ENCODE data around the gene RASSF1. TPM values are rescaled to one million over a fixed set of nuclear protein-coding genes. Genes with fewer than 3 reads are reported as not detected.

RASSF1 gene
- total and polyA plus RNA-seq, 10 of the 15 experiments (the other 5 are each of a cell fraction or from before 2014, with no cell fraction given), result 4.4 to 59.6 (median 37.2) TPM

- ChIA-PET SMC1A (ENCODE audit: uncharacterized antibody, unreplicated experiment) (no interaction called here), RAD21 (ENCODE audit: unreplicated experiment) (interaction anchor here (0.9 to 1.2 kb wide), 3 partner anchors 27 to 39 kb away, joined by 3 read pairs; no protein-coding TSS in a partner anchor), CTCF (interaction anchor here (3.2 to 3.5 kb wide), 2 partner anchors 27 to 37 kb away, joined by 10 to 22 read pairs; no protein-coding TSS in a partner anchor), POLR2A (interaction anchor here (2.7 kb wide), 1 partner anchor 53 kb away, joined by 11 read pairs; the partner anchor contains the start of genes CYB561D2 and NPRL2)
- Histone ChIP-seq H3K27me3 (replicated peaks in 1 of 2; ENCODE audit: control insufficient read depth in 2 of 2, insufficient read depth in 2 of 2, low read length in 1 of 2) (no peaks in the 10 kb centered on the region), H4K20me1 (ENCODE audit: control insufficient read depth, insufficient read depth) (no peaks in the 10 kb centered on the region), H3K4me3 (no peak overlapping the region), H3K27ac (ENCODE audit: control insufficient read depth, insufficient read depth) (no peak overlapping the region), H3K9me3 (replicated peaks; ENCODE audit: control insufficient read depth, insufficient read depth, low read length) (no peaks in the 10 kb centered on the region), H3K9ac (ENCODE audit: control insufficient read depth, insufficient read depth, low read length) (no peak overlapping the region), H3K4me1 (ENCODE audit: control insufficient read depth, insufficient read depth, low read length) (peaks cover 4% of the 10 kb centered on the region), H3K4me2 (ENCODE audit: control insufficient read depth, insufficient read depth) (no peak overlapping the region; the same call in 1 of the 2 replicates), H2AFZ (ENCODE audit: control insufficient read depth, low read depth, low read length) (no peak overlapping the region), H3K79me2 (ENCODE audit: control insufficient read depth, insufficient read depth, low read length) (peaks cover 2% of the 10 kb centered on the region; the same call in 1 of the 2 replicates), H3K36me3 (ENCODE audit: control insufficient read depth in 2 of 2, insufficient read depth in 2 of 2, low read length in 1 of 2) (no peaks in the 10 kb centered on the region)
- intact Hi-C loops (cut with micrococcal nuclease; ENCODE audit: unreplicated experiment), result loop anchor here (5.0 kb wide), 1 partner anchor 40 kb away; no protein-coding TSS in a partner anchor
- DNase-seq (ENCODE audit: low read depth, low spot score) (no peak), FAIRE-seq (no peak), ATAC-seq (no peak)
- WGBS (ENCODE audit: insufficient coverage, insufficient replicate concordance, low lambda C conversion rate, missing lambda C conversion rate), result 100% methylated on average over 2 of the region's 2 CpGs
- BruUV-seq (replicated peaks), result no TSS peak
- in situ Hi-C loops (cut with MboI), result no loop called here
- no peak for TF ChIP-seq IKZF2 (IDR thresholded peaks at IDR 0.05)
These were observed 43.3 kb downstream of the RASSF1 start for GRCh38 chr3:50297384-50297775.

GRCh38 chr3:50296721-50297383, 43.8 kb downstream of the RASSF1 start:
- H4K20me1 ChIP-seq (ENCODE audit: control insufficient read depth, insufficient read depth), result no peaks in the 10 kb centered on the region
- FAIRE-seq, result no peak
- no peak overlapping the region for H3K4me2 ChIP-seq (ENCODE audit: control insufficient read depth, insufficient read depth)
- in situ Hi-C loops (cut with MboI) (no loop called here), intact Hi-C loops (cut with micrococcal nuclease; ENCODE audit: unreplicated experiment) (loop anchor here (5.0 kb wide), 1 partner anchor 40 kb away; no protein-coding TSS in a partner anchor)
- ATAC-seq, result no peak
- H3K4me1 ChIP-seq (ENCODE audit: control insufficient read depth, insufficient read depth, low read length), result peaks cover 4% of the 10 kb centered on the region
- no peak for DNase-seq (ENCODE audit: low read depth, low spot score)
- H3K4me3 ChIP-seq, result no peak overlapping the region
- no TSS peak for BruUV-seq (replicated peaks)
- no peak overlapping the region for H3K9ac ChIP-seq (ENCODE audit: control insufficient read depth, insufficient read depth, low read length)
- ChIA-PET CTCF (interaction anchor here (3.2 to 3.5 kb wide), 2 partner anchors 28 to 37 kb away, joined by 10 to 22 read pairs; no protein-coding TSS in a partner anchor), RAD21 (ENCODE audit: unreplicated experiment) (interaction anchor here (0.9 to 1.2 kb wide), 2 partner anchors 35 to 40 kb away, joined by 3 read pairs; no protein-coding TSS in a partner anchor), SMC1A (ENCODE audit: uncharacterized antibody, unreplicated experiment) (no interaction called here), POLR2A (no interaction called here)
- H3K9me3 ChIP-seq (replicated peaks; ENCODE audit: control insufficient read depth, insufficient read depth, low read length), result no peaks in the 10 kb centered on the region
- no peak overlapping the region for H2AFZ ChIP-seq (ENCODE audit: control insufficient read depth, low read depth, low read length)
- no peaks in the 10 kb centered on the region for H3K36me3 ChIP-seq (ENCODE audit: control insufficient read depth in 2 of 2, insufficient read depth in 2 of 2, low read length in 1 of 2)
- peaks cover 5% of the 10 kb centered on the region for H3K79me2 ChIP-seq (ENCODE audit: control insufficient read depth, insufficient read depth, low read length)
- WGBS (ENCODE audit: insufficient coverage, insufficient replicate concordance, low lambda C conversion rate, missing lambda C conversion rate), result 82% methylated on average over 18 of the region's 18 CpGs
- no peaks in the 10 kb centered on the region for H3K27me3 ChIP-seq (replicated peaks in 1 of 2; ENCODE audit: control insufficient read depth in 2 of 2, insufficient read depth in 2 of 2, low read length in 1 of 2)
- no peak overlapping the region for H3K27ac ChIP-seq (ENCODE audit: control insufficient read depth, insufficient read depth)
- TF ChIP-seq SIX5 (IDR thresholded peaks at IDR 0.05; ENCODE audit: low read depth, low read length, severe bottlenecking) (no peak), REST (IDR thresholded peaks at IDR 0.05; ENCODE audit: low read depth, low read length) (no peak), RAD21 (IDR thresholded peaks at IDR 0.05; ENCODE audit: insufficient read depth, low read depth, low read length) (no peak), NRF1 (conservative IDR thresholded peaks at IDR 0.05; ENCODE audit: low read depth, low read length) (no peak), E4F1 (IDR thresholded peaks at IDR 0.05; ENCODE audit: borderline replicate concordance, partially characterized antibody) (no peak), ATF7 (IDR thresholded peaks at IDR 0.05; ENCODE audit: low read depth) (no peak), EED (IDR thresholded peaks at IDR 0.05; ENCODE audit: low read depth) (no peak), MTA2 (IDR thresholded peaks at IDR 0.05; ENCODE audit: low read depth) (no peak), IKZF2 (IDR thresholded peaks at IDR 0.05) (no peak), DPF2 (IDR thresholded peaks at IDR 0.05) (no peak)

All from GM12878 (cell line).